VCaP (cell line): Measurements from ENCODE around the gene TCF7L1.

Source experiments
- H3K27ac ChIP-seq: fragments of 450-650 bp; 2 replicates; pipeline ENCODE4 v1.5.1; 2017
- CTCF ChIP-seq: fragments of 450-650 bp; conservative IDR thresholded peaks from 2 replicates; pipeline ENCODE4 v1.5.1; 2017; ENCODE audit warnings: mild to moderate bottlenecking, moderate library complexity

The TCF7L1 gene

GRCh38 chr2:85166021-85166420 is 32.8 kb downstream of the TCF7L1 start:
- H3K27ac ChIP-seq: no peak overlapping the region
- no peak for TF ChIP-seq CTCF

- no peak overlapping the region for H3K27ac ChIP-seq
- no peak for TF ChIP-seq CTCF
Observed at GRCh38 chr2:85167479-85167878, 34.3 kb downstream of the TCF7L1 start.

- TF ChIP-seq CTCF: no peak
- H3K27ac ChIP-seq: no peak overlapping the region
Observed at GRCh38 chr2:85168942-85169341, 35.8 kb downstream of the TCF7L1 start.

- no peak overlapping the region for H3K27ac ChIP-seq
- TF ChIP-seq CTCF: no peak
Observed at GRCh38 chr2:85169581-85169980, 36.4 kb downstream of the TCF7L1 start.

GRCh38 chr2:85170938-85171475 is 37.8 kb downstream of the TCF7L1 start:
- TF ChIP-seq CTCF: no peak
- no peak overlapping the region for H3K27ac ChIP-seq

GRCh38 chr2:85171916-85172315 is 38.7 kb downstream of the TCF7L1 start:
- TF ChIP-seq CTCF: no peak
- H3K27ac ChIP-seq: no peak overlapping the region

- no peak overlapping the region for H3K27ac ChIP-seq
- no peak for TF ChIP-seq CTCF
Observed at GRCh38 chr2:85173909-85174308, 40.7 kb downstream of the TCF7L1 start.
